Spinal cord (tissue), 10 donors: ENCODE data around the gene B2M. TPM values are rescaled to one million over a fixed set of nuclear protein-coding genes. Genes with fewer than 3 reads are reported as not detected.
"Not testable (repeated sequence)": the region's sequence is repeated elsewhere in the genome, so short reads cannot be mapped to it uniquely, and the experiment has no call there.

Experiments used
- DNase-seq, 6 donors: peaks; one replicate each; pipeline versions ENCODE4 v3.0.0 to v3.0.0-alpha.2; 2013 to 2015; ENCODE audit warnings: low spot score in 6 of 6, low read depth in 4 of 6
- H3K27ac ChIP-seq: one replicate; pipeline ENCODE4 v1.5.1; 2013; ENCODE audit warnings: low read depth, low read length, control low read depth
- H3K27me3 ChIP-seq: one replicate; pipeline ENCODE4 v1.6.1; 2013; ENCODE audit warnings: low read length; ENCODE audit not compliant: control insufficient read depth, insufficient read depth
- H3K36me3 ChIP-seq: one replicate; pipeline ENCODE4 v1.6.1; 2013; ENCODE audit warnings: low read length; ENCODE audit not compliant: control insufficient read depth, insufficient read depth
- H3K4me1 ChIP-seq: one replicate; pipeline ENCODE4 v1.6.1; 2013; ENCODE audit warnings: low read length; ENCODE audit not compliant: control insufficient read depth, insufficient read depth
- H3K4me3 ChIP-seq: one replicate; pipeline ENCODE4 v1.5.1; 2013; ENCODE audit warnings: low read depth, low read length, control low read depth
- H3K9me3 ChIP-seq: one replicate; pipeline ENCODE4 v1.6.1; 2013; ENCODE audit warnings: low read length; ENCODE audit not compliant: control insufficient read depth, insufficient read depth
- WGBS: methylation state at CpG from one replicate; pipeline ENCODE4 v1.1.5; 2013; ENCODE audit warnings: missing lambda C conversion rate; ENCODE audit not compliant: insufficient coverage; 5-methylcytosine and 5-hydroxymethylcytosine counted together
- polyA plus RNA-seq, 2 donors: library from polyadenylated mRNA; unstranded; fragments of 120-200 nt; gene quantifications; one replicate each; pipeline ENCODE4 v1.2.1, GENCODE V29; 2013; ENCODE audit not compliant: insufficient read length in 2 of 2
- total RNA-seq, 2 donors: library from RNA; depleted of rRNA in 1 of 2; stranded (reverse); fragments of 120-200 nt in 1 of 2; fragments of >200 nt in 1 of 2; gene quantifications; one replicate each; pipeline versions ENCODE4 v1.2.3 to v1.2.4, GENCODE V29; 2013 to 2014
- donor health status: healthy.

Gene B2M
- total and polyA plus RNA-seq, 4 donors, result 624 to 1,593 (median 982) TPM

DNA sequence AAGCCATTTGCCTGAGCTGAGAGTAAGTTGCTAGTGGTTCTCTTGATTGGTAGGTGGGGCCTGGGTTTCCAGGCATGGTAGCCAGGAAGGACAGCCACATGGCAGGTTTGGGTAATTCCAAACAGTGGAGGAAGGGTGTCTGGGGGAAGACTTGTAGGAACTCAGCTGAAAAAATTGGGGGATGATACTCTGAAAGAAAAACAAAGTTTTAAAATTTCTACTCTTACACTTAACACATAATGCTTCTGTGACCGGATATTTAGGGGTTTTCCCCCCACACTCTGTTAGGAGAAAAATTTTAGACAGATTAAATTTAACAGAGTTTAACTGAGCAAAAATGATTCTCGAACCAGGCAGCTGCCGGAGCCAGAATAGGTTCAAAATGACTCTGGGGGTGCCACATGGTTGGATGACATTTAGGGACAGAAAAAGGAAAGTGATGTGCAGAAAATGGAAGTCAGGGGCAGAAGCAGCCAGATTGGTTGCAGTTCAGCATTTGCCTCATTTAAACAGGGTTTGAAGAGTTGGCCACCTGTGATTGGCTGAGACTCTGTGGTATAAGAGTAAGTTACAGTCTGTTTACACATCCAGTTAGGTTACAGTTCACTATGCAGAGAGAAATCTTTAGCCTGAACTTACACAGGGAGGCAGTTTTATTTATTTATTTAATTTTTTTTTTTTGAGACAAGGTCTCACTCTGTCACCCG is 8.1 kb downstream of the B2M start:
- Histone ChIP-seq H3K4me1 (no peaks in the 10 kb centered on the region), H3K4me3 (no peak overlapping the region), H3K36me3 (no peaks in the 10 kb centered on the region), H3K27me3 (no peaks in the 10 kb centered on the region), H3K27ac (no peak overlapping the region), H3K9me3 (no peaks in the 10 kb centered on the region)
- 90% methylated on average over 3 of the region's 4 CpGs for WGBS
- DNase-seq, result no peak

DNA sequence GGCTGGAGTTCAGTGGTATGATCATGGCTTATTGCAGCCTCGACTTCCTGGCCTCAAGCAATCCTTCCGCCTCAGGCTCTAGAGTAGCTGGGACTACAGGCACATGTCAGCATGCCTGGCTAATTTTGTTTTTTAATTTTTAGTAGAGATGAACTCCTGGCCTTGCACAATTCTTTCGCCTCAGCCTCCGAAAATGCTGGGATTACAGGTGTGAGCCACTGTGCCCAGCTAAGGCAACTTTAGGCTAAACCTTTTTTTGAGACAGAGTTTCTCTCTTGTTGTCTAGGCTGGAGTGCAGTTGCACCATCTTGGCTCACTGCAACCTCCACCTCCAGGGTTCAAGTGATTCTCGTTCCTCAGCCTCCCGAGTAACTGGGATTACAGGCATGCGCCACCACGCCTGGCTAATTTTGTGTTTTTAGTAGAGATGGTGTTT is 8.7 kb downstream of the B2M start:
- H3K27ac ChIP-seq, H3K9me3 ChIP-seq, H3K27me3 ChIP-seq, H3K36me3 ChIP-seq, DNase-seq, H3K4me3 ChIP-seq, H3K4me1 ChIP-seq: not testable (repeated sequence)
- 94% methylated on average over 4 of the region's 8 CpGs for WGBS

DNA sequence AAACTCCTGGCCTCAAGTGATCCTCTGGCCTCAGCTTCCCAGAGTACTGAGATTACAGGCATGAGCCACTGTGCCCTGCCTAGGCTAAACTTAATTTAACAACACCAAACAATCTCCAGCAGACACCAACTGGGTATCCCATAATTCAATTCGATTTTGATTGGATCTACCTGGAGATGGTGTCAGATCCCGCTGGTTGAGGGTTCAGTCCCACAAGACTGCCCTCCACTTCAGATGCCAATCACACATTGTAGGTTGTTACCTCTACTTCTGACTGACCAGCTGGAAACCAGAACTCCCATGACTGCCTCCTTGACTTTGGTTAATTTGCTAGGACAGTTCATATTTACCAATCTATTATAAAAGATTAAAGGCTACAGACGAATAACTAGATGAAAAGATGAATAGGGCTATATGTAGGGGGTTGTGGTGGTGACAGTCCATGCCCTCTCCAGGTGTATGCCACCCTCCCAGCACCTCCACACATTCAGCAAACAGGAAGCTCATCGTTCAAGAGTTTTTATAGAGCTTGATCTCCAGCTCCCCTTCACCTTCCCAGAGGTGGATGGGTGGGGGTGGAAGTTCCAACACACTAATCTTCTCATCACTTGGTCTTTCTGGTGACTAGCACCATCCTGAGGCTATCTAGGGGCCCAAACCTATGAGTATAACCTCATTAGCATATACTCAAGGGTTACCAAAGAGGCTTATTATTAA is 9.3 kb downstream of the B2M start:
- Histone ChIP-seq H3K4me1 (no peaks in the 10 kb centered on the region), H3K4me3 (no peak overlapping the region), H3K9me3 (no peaks in the 10 kb centered on the region), H3K27ac (no peak overlapping the region), H3K27me3 (no peaks in the 10 kb centered on the region), H3K36me3 (no peaks in the 10 kb centered on the region)
- no peak for DNase-seq
- WGBS, result 93% methylated on average over 2 of the region's 4 CpGs

DNA sequence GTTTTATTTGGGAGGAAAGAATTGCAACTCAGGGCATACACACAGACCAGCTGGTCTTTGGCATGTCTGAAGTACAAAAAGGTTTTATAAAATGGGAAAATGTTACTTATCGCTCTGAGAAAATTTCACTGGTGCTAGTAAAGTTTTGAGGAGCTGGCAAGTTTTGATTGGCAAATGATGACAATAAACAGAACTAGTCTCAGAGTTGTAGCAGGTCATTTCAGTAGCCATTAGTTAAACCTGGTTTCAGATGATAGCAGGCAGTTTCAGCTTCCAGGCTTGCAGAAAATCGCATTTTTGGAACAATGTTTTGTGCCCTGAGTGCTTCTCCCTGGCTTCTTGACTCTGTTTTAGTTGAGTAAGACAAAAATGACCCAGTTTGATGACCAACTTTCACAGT is 10.7 kb downstream of the B2M start:
- no peaks in the 10 kb centered on the region for H3K36me3 ChIP-seq
- H3K27ac ChIP-seq, result no peak overlapping the region
- DNase-seq, result no peak
- H3K27me3 ChIP-seq, result no peaks in the 10 kb centered on the region
- no peaks in the 10 kb centered on the region for H3K9me3 ChIP-seq
- 100% methylated on average over 1 of the region's 2 CpGs for WGBS
- H3K4me1 ChIP-seq, result no peaks in the 10 kb centered on the region
- no peak overlapping the region for H3K4me3 ChIP-seq

DNA sequence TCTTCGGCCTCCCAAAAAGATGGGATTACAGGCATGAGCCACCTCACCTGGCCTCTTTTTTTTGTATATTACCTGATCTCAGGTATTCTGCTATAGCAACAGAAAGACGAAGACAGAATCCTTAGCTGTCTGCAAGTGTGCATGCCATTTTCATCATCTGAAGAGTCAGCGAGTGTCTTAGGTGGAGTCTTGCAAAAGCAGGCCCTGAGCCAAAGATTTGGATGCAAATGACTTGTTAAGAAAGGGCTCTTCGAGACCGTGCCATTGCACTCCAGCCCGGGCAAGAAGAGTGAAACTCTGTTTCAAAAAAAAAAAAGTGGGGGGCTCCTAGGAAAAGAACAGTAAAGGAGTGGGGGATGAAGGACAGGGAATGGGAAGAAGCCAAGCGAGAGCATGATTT is 14.8 kb downstream of the B2M start:
- H3K4me3 ChIP-seq, result no peak overlapping the region
- no peak for DNase-seq
- H3K9me3 ChIP-seq, result no peaks in the 10 kb centered on the region
- H3K36me3 ChIP-seq, result no peaks in the 10 kb centered on the region
- peak overlapping the region; percentile 6 for H3K27ac ChIP-seq
- H3K4me1 ChIP-seq, result peaks cover 11% of the 10 kb centered on the region
- no peaks in the 10 kb centered on the region for H3K27me3 ChIP-seq
- 69% methylated on average over 5 of the region's 7 CpGs for WGBS

DNA sequence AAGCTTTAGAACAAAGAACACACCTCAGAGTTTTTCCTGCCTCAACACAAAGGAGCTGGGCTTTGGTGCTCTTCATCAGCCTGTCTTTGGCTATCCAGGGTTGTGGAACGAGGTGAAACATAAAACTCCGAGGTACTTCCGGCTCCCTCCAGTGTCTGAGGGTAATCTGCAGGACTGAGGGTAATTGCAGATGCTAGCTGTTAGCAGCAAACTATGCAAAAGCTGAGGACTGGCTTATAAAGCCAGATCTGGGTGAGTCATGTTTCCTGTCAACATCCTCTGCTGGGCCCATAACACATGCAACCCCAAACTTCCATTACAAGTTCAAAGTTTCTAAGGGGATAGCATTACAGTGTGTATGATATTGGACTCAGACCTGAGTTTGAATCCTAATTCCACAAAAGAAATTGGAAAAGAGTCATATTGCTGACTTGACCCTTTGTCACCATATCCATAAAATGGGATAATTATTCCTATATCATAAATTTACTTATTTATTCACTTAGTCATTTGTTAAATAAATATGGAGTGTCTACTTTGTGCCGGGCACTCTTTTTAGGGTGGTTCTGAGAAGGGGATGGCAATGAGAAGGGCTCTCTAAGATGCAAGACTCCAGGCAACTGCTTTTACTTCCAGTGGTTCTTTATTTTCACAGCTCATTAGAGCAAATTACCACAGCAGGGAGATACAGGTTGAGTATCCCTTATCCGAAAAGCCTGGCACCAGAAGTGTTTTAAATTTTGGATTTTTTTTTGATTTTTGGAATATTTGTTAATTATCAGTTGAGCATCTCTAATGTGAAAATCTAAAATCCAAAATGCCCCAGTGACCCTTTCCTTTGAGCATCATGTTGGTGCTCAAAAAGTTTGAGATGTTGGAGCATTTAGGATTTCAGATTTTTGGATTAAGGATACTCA is 15.5 kb downstream of the B2M start:
- H3K36me3 ChIP-seq, result no peaks in the 10 kb centered on the region
- H3K4me3 ChIP-seq, result no peak overlapping the region
- no peaks in the 10 kb centered on the region for H3K9me3 ChIP-seq
- 60% methylated on average over 2 of the region's 5 CpGs for WGBS
- no peaks in the 10 kb centered on the region for H3K27me3 ChIP-seq
- peak overlapping the region; percentile 6 for H3K27ac ChIP-seq
- H3K4me1 ChIP-seq, result peaks cover 11% of the 10 kb centered on the region
- DNase-seq, result no peak

DNA sequence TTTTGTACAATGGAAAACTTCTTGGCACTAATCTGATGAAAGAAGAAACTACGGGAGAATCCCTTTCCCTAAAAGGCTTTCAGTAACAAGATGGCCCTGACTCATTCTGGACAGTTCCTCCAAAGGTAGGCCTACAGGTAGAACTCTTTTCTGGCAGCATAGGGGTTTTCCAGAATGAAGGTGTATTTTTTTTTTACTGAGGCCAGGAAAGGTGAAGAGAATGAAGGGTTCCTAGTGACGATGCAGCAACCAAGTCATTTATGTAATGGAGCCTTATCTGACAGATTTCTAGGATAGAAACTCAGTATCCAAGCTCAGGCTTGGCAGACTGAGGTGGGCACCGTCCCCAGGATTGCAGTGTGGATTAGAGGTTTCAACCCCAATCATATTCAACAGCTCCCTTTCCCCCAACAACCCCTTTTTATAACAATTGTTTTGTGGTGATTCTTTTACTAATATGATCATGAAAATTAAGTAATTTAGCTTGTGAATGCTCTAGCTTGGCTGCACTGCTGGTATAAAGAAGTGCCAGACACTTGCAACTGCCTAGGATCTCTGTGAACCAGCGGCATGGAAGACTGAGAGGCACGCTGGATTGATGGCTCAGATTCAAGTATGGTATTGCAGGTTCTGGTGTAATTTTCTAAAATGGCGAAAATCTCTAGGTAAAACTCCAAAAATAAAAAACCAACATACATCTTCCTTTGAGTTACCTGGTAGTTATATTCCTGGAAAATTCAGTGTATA is 16.3 kb downstream of the B2M start:
- H3K4me1 ChIP-seq, result peaks cover 11% of the 10 kb centered on the region

DNA sequence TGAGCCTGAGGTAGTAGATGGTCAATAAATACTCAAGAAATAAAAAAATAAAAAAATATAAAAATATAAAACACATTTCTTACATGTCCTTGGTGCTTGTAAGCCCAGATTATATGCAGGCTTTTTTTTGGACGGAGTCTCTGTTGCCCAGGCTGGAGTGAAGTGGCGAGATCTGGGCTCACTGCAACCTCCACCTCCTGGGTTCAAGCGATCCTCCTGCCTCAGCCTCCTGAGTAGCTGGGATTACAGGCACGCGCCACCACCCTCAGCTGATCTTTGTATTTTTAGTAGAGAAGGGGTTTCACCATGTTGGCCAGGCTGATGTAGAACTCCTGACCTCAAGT is 16.9 kb downstream of the B2M start:
- H3K36me3 ChIP-seq, H3K9me3 ChIP-seq, DNase-seq, H3K27me3 ChIP-seq: not testable (repeated sequence)
- peaks cover 11% of the 10 kb centered on the region for H3K4me1 ChIP-seq
- 88% methylated on average over 3 of the region's 5 CpGs for WGBS
- peak overlapping the region; percentile 99 for H3K27ac ChIP-seq
- H3K4me3 ChIP-seq, result peak overlapping the region; percentile 99

More for the DNA sequence above, 16.3 kb downstream of the B2M start:
- H3K36me3 ChIP-seq, result no peaks in the 10 kb centered on the region
- DNase-seq, result no peak
- H3K27me3 ChIP-seq, result no peaks in the 10 kb centered on the region
- H3K9me3 ChIP-seq, result no peaks in the 10 kb centered on the region
- H3K4me3 ChIP-seq, result no peak overlapping the region
- 90% methylated on average over 2 of the region's 6 CpGs for WGBS
- H3K27ac ChIP-seq, result peak overlapping the region; percentile 99
